Testis (tissue), 3 donors: Measurements from ENCODE around the gene MID1IP1. TPM values are rescaled to one million over a fixed set of nuclear protein-coding genes. Genes with fewer than 3 reads are reported as not detected.

Source experiments
- DNase-seq: peaks from one replicate; pipeline ENCODE4 v3.0.0-alpha.2; 2019
- H3K27ac ChIP-seq, 2 donors: fragments of 200-600 bp; sonication (generic); one replicate each; pipeline ENCODE4 v1.5.1; 2019
- H3K27me3 ChIP-seq: fragments of 200-600 bp; sonication (generic); one replicate; pipeline ENCODE4 v1.5.1; 2019
- H3K36me3 ChIP-seq: fragments of 200-600 bp; sonication (generic); one replicate; pipeline ENCODE4 v1.5.1; 2017; ENCODE audit warnings: low read depth; ENCODE audit errors: missing control alignments
- H3K4me1 ChIP-seq: fragments of 200-600 bp; sonication (generic); one replicate; pipeline ENCODE4 v1.5.1; 2019
- H3K4me3 ChIP-seq, 2 donors: fragments of 200-600 bp; sonication (generic); one replicate each; pipeline ENCODE4 v1.5.1; 2017 to 2019
- H3K9me3 ChIP-seq: fragments of 200-600 bp; sonication (generic); one replicate; pipeline ENCODE4 v1.5.1; 2017
- POLR2A ChIP-seq: fragments of 450-650 bp; IDR thresholded peaks from one replicate; pipeline ENCODE4 v1.6.1; 2017; ENCODE audit warnings: antibody characterized with exemption, mild to moderate bottlenecking, moderate library complexity
- WGBS, 2 donors: methylation state at CpG; one replicate each; pipeline ENCODE4 v1.1.5; 2018; 5-methylcytosine and 5-hydroxymethylcytosine counted together
- intact Hi-C: fragments of 100-400 bp; cut with DNase I; formaldehyde crosslinking; loops from one replicate; pipeline ENCODE4 v1.15.1; 2023; ENCODE audit warnings: low total_unique reads
- polyA plus RNA-seq: library from polyadenylated mRNA; stranded (reverse); fragments of 350-450 nt; fragmentation: Illumina TruSeq; extraction: RNeasy Lipid Tissue Mini Kit (QIAGEN cat#74804); gene quantifications from one replicate; pipeline ENCODE4 v1.2.3, GENCODE V29; 2014; ENCODE audit warnings: low read depth, low replicate concordance; ENCODE audit not compliant: insufficient read depth
- total RNA-seq, 2 donors: library from RNA; depleted of rRNA; stranded (reverse); fragments of >200 nt; gene quantifications; one replicate each; pipeline ENCODE4 v1.2.3, GENCODE V29; 2016
- TF ChIP-seq, protein P1 (sequence below), 3 experiments: fragments of 450-650 bp in 2 of 3; fragments of 200-600 bp in 1 of 3; sonication (generic) in 1 of 3; IDR thresholded peaks; one replicate each; pipeline ENCODE4 v1.5.1; 2016 to 2019; ENCODE audit warnings: antibody characterized with exemption in 3 of 3, mild to moderate bottlenecking in 2 of 3, moderate library complexity in 1 of 3

The MID1IP1 gene
- total and polyA plus RNA-seq, 3 donors from 2014 or later: 53.4 to 155 (median 102) TPM

DNA sequence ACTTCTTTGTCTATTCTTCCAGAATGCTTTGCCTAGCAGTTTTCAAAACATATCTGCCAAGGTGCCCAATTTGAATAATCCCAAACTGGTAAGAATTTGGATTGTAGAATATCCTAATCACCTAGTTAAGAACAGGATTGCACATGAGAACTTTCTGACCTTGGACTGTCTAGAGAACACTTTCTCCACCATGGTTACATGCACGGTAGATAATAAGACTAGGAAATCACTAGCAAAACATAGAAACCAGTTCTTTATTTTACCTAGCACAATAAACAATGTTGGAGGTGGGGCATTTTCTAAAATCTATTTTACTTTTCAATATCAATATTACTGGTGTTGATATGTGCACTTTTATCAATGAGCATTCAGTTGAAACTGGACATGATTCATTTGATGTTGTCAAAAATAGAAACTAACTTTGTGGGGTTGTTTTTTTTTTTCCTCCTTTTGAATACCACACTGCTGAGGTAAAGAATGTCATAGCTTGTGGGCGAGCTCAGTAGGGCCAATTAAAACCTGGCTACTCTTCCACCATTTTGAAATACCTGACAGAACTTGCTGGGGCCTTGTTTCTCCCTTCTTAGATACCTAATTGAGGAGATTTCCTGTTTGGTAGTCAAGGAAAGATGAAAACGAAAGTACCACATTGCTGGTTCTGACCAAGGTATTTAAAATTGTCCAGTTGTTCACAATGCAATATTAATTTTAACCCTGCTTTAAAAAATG lies 10.4 kb downstream of the MID1IP1 start:
- Histone ChIP-seq H3K27me3 (no peaks in the 10 kb centered on the region), H3K4me1 (peaks cover 10% of the 10 kb centered on the region), H3K4me3 (no peak overlapping the region), H3K36me3 (no peaks in the 10 kb centered on the region), H3K9me3 (no peaks in the 10 kb centered on the region), H3K27ac (no peak overlapping the region)
- TF ChIP-seq, protein P1, sequence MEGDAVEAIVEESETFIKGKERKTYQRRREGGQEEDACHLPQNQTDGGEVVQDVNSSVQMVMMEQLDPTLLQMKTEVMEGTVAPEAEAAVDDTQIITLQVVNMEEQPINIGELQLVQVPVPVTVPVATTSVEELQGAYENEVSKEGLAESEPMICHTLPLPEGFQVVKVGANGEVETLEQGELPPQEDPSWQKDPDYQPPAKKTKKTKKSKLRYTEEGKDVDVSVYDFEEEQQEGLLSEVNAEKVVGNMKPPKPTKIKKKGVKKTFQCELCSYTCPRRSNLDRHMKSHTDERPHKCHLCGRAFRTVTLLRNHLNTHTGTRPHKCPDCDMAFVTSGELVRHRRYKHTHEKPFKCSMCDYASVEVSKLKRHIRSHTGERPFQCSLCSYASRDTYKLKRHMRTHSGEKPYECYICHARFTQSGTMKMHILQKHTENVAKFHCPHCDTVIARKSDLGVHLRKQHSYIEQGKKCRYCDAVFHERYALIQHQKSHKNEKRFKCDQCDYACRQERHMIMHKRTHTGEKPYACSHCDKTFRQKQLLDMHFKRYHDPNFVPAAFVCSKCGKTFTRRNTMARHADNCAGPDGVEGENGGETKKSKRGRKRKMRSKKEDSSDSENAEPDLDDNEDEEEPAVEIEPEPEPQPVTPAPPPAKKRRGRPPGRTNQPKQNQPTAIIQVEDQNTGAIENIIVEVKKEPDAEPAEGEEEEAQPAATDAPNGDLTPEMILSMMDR (IDR thresholded peaks at IDR 0.05): no peak
- TF ChIP-seq POLR2A: no peak
- 31 to 40% methylated on average over 3 of the region's 3 CpGs for whole genome bisulfite sequencing, 2 donors
- no peak for DNase-seq
- intact Hi-C loops: no loop called here

DNA sequence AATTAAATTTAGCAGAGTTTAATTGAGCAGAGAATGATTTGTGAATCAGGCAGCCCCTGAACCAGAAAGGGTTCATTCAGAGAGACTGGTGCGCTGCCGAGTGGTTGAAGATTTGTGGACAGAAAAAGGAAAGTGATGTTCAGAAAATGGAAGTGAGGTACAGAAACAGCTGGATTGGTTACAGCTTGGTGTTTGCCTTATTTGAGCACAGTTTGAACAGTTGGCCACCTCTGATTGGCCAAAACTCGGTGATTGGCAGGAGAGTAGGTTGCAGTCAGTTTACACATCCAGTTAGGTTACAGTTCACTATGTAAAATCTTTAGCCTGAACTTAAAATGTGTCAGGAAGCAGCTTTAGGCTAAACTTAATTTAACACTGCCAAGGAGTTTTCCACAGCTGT lies 14.9 kb downstream of the MID1IP1 start:
- Histone ChIP-seq H3K9me3 (no peaks in the 10 kb centered on the region), H3K27me3 (no peaks in the 10 kb centered on the region), H3K36me3 (no peaks in the 10 kb centered on the region), H3K4me3 (no peak overlapping the region), H3K27ac (no peak overlapping the region), H3K4me1 (peaks cover 9% of the 10 kb centered on the region)
- WGBS, 2 donors: 88 to 100% methylated on average over 3 of the region's 3 CpGs
- TF ChIP-seq, protein P1 (IDR thresholded peaks at IDR 0.05): no peak
- TF ChIP-seq POLR2A: no peak
- no peak for DNase-seq
- intact Hi-C loops: no loop called here

DNA sequence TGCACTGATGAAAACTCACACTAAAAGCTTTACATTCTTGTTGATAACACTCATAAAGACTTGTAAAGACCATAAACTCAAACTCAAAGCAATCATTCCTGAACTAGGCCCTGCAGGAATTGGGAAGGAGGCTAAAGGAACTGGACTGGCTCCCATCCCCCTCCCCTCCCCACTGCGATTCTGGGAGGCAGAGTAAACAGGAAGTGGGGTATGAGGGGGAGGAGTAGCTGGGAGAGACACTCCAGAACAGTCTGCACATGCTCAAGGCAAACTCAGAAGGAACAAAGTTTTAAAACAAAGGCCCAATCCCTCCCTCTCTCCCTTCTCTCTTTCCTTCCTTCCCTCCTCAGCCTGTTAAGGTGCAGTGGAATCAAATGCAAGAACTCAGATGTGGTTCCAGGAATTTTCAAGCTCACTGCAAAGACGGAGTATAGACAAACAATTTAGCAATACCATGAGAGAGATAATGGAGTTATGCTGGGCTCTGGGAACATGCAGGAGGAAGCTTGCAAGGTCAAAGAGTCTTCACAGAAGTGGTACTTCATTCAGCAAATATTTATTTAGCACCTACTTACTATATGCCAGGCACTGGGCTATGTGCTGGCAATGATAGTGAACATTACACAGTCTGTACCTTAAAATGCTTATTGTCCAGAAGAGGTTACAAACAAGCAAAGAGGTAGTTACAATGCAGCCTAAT lies 15.9 kb downstream of the MID1IP1 start:
- intact Hi-C loops: no loop called here
- WGBS, 2 donors: 19 to 33% methylated on average over 1 to 2 of the region's 2 CpGs
- H3K27ac ChIP-seq: peak overlapping the region in 1 of 2 donors; percentile 30

DNA sequence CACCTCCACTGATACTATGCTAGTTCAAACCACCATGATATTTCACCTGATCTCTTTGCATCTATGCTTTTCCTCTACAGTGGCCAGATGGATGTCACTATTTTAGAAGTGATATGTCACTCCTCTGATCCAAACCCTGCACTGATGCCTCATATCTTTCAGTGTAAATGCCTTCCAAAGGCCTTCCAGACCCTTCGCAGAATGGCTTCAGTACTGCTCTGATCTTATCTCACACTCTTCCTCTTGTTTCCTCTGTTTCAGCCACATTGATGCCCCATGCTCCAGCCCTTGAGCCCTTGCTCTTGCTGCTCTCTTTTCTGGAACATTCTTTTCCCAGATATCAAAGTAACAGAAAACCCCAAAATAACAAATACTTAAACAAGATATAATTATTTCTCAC lies 17.9 kb downstream of the MID1IP1 start:
- Histone ChIP-seq H3K27ac (no peak overlapping the region), H3K4me1 (peaks cover 9% of the 10 kb centered on the region), H3K36me3 (no peaks in the 10 kb centered on the region), H3K27me3 (no peaks in the 10 kb centered on the region), H3K9me3 (no peaks in the 10 kb centered on the region), H3K4me3 (no peak overlapping the region)
- no peak for DNase-seq
- TF ChIP-seq, protein P1 (IDR thresholded peaks at IDR 0.05): no peak
- no peak for TF ChIP-seq POLR2A
- 84 to 91% methylated on average over 1 of the region's 1 CpG for WGBS, 2 donors
- intact Hi-C loops: no loop called here

More for the DNA sequence above, 15.9 kb downstream of the MID1IP1 start:
- H3K4me3 ChIP-seq: no peak overlapping the region
- H3K4me1 ChIP-seq: peaks cover 9% of the 10 kb centered on the region
- no peaks in the 10 kb centered on the region for H3K27me3 ChIP-seq
- H3K36me3 ChIP-seq: no peaks in the 10 kb centered on the region
- peak; percentile 41 for DNase-seq
- no peak for TF ChIP-seq POLR2A
- TF ChIP-seq, protein P1 (IDR thresholded peaks at IDR 0.05): no peak
- H3K9me3 ChIP-seq: no peaks in the 10 kb centered on the region
